HUES6 (cell line): ENCODE results near the gene TBXAS1.
"Not testable (repeated sequence)": the region's sequence is repeated elsewhere in the genome, so short reads cannot be mapped to it uniquely, and the experiment has no call there.

Source experiments
- H3K27ac ChIP-seq: 2 replicates; pipeline ENCODE4 v1.7.0; 2013; ENCODE audit warnings: low read depth, mild to moderate bottlenecking, low read length, inconsistent platforms
- H3K27me3 ChIP-seq: 2 replicates; pipeline ENCODE4 v1.6.1; 2013; ENCODE audit warnings: low read length; ENCODE audit not compliant: control insufficient read depth, insufficient read depth
- H3K36me3 ChIP-seq: 2 replicates; pipeline ENCODE4 v1.6.1; 2013; ENCODE audit warnings: low read length; ENCODE audit not compliant: control insufficient read depth, insufficient read depth
- H3K4me1 ChIP-seq: 2 replicates; pipeline ENCODE4 v1.6.1; 2013; ENCODE audit warnings: low read length; ENCODE audit not compliant: control insufficient read depth, insufficient read depth
- H3K4me3 ChIP-seq: 2 replicates; pipeline ENCODE4 v1.5.1; 2013; ENCODE audit warnings: low read depth, low read length
- H3K9ac ChIP-seq: one replicate; pipeline ENCODE4 v1.6.1; 2013; ENCODE audit warnings: mild to moderate bottlenecking, low read length
- H3K9me3 ChIP-seq: 2 replicates; pipeline ENCODE4 v1.6.1; 2013; ENCODE audit warnings: low read depth, low read length; ENCODE audit not compliant: control insufficient read depth, insufficient read depth

TBXAS1 gene

DNA sequence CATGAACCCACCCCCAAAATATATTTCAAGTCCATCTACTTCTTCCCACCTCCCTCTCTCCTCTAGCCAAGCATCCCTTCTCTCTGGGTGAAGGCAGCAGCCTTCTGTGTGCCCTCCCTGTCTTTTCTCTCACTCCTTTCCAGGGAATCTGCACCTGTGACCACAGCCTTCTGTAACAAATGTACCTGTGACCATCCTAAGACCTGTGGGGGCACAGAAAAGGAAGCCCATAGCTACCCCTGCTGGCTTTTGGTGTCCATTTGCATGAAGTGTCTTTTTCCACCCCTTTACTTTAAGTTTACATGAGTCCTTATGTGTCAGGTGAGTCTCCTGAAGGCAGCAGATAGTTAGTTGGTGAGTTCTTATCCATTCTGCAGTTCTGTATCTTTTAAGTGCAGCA lies 2.0 kb upstream of the TBXAS1 start:
- Histone ChIP-seq H3K4me3 (no peak overlapping the region), H3K9ac (no peak overlapping the region), H3K36me3 (no peaks in the 10 kb centered on the region), H3K27ac (no peak overlapping the region), H3K9me3 (no peaks in the 10 kb centered on the region), H3K27me3 (peaks cover 7% of the 10 kb centered on the region; the same call in 1 of the 2 replicates), H3K4me1 (0 out of 2 replicates have a peak, but pooled peaks cover 3% of the 10 kb centered on the region)

DNA sequence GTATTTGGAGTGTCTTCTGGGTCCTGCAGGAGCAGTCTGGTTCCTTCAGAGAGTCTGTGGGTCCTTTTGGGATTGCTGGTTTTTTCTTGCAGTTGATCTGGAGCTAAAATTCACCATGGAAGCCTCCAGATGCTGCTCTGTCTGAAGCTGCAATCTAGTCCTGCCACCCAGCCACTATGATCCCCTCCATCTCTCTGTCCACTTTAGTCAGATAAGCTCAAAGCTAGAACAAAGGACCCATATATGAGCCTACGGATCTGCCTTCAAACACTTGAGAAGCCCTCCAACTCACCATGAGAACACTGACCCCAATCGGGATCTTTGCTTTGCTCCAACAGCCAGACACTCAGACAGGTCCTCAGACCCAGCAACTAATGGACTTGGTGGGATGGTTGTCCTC lies 618 bp upstream of the TBXAS1 start:
- H3K27ac ChIP-seq: no peak overlapping the region
- H3K9ac ChIP-seq: no peak overlapping the region
- H3K36me3 ChIP-seq: no peaks in the 10 kb centered on the region
- H3K27me3 ChIP-seq: no peaks in the 10 kb centered on the region
- H3K4me1 ChIP-seq: 0 out of 2 replicates have a peak, but pooled peaks cover 3% of the 10 kb centered on the region
- no peak overlapping the region for H3K4me3 ChIP-seq
- H3K9me3 ChIP-seq: no peaks in the 10 kb centered on the region

DNA sequence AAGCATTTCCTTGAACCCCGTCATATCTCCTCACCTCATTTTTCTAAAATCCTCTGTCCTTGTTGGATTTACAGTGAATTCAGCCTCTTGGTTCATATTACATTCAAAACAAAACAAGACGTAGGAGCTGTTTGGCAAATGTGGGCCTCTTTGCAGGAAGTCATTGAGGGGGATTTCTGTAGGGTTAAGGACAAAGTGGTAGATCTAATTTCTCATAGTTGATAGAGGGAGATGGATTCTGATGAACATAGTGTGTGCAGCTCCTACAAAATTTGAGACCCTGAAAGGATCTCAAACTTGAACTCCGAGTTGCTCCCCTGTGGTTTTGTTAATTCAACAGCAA lies 682 bp downstream of the TBXAS1 start:
- no peaks in the 10 kb centered on the region for H3K27me3 ChIP-seq
- H3K36me3 ChIP-seq: no peaks in the 10 kb centered on the region
- H3K4me3 ChIP-seq: no peak overlapping the region
- H3K9ac ChIP-seq: no peak overlapping the region
- H3K9me3 ChIP-seq: no peaks in the 10 kb centered on the region
- no peak overlapping the region for H3K27ac ChIP-seq
- 0 out of 2 replicates have a peak, but pooled peaks cover 3% of the 10 kb centered on the region for H3K4me1 ChIP-seq

DNA sequence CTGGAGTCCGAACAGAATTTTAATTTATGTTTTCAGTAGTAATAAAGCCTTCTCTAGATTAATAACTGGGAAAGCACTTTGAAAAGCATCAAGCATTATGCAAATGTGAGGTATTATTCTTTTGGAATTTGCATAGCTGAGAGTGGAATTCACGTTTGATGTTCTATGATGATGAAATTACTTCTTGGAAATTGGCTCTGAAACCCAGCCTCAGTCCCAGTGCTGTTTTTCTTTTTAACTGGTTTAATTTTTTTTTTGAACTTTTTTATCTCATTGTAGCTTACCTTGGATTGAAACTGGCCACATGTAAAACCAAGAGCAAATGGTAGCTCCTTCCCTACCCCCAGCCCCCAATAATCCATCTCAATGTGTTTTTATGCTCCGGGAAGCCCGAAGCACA lies 1.2 kb downstream of the TBXAS1 start:
- H3K4me1 ChIP-seq: 0 out of 2 replicates have a peak, but pooled peaks cover 3% of the 10 kb centered on the region
- H3K4me3 ChIP-seq: no peak overlapping the region
- H3K27ac ChIP-seq: no peak overlapping the region
- no peaks in the 10 kb centered on the region for H3K27me3 ChIP-seq
- H3K36me3 ChIP-seq: no peaks in the 10 kb centered on the region
- H3K9me3 ChIP-seq: no peaks in the 10 kb centered on the region
- H3K9ac ChIP-seq: no peak overlapping the region

DNA sequence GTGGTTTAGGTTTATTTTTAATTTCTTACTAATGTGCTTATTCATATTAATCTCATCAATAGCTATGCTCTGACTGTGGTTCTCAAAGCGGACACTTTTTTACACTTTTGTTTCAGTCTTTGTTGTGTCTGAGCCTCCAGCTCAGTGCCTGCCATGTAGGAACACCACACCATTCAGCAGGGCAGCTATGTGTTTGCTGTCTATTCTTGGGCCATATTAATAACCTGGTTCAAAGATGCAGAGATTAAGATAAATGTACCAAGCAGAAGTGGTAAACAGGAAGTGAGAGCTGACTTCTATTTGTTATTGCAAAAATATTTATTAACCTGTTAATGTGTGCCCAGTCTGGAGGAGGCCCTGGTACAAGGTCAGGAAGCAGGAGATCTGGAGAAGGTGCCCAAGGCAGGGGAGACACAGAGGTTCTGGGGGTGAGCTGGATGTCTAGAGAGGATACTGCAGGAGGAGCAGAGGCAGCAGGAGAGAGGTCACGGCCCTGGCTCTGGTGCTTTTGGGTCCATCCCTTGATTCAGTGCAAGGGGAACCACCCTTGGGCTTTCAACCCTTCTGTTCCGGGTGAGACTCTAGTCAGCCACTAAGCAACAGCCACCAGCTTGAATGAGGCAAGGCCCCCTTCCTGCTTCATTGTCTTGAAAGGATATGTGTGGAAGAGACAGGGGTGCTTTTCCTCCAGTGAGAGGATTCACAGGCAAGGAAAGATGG lies 1.9 kb downstream of the TBXAS1 start:
- H3K27ac ChIP-seq: no peak overlapping the region
- peaks cover 3% of the 10 kb centered on the region; the same call in 1 of the 2 replicates for H3K9me3 ChIP-seq
- H3K4me1 ChIP-seq: 0 out of 2 replicates have a peak, but pooled peaks cover 3% of the 10 kb centered on the region
- H3K27me3 ChIP-seq: no peaks in the 10 kb centered on the region
- H3K36me3 ChIP-seq: no peaks in the 10 kb centered on the region
- no peak overlapping the region for H3K9ac ChIP-seq
- no peak overlapping the region for H3K4me3 ChIP-seq

DNA sequence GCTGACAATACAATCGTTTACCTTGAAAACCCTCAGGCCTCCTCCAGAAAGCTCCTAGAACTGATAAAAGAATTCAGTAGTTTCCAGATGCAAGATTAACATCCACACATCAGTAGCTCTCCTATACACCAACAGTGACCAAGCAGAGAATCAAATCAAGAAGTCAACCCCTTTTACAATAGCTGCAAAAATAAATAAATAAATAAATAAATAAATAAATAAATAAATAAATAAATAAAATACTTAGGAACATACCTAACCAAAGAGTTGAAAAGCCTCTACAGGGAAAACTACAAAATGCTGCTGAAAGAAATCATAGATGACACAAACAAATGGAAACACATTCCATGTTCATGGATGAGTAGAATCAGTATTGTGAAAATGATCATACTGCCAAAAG lies 6.8 kb downstream of the TBXAS1 start:
- H3K36me3 ChIP-seq, H3K27me3 ChIP-seq, H3K4me1 ChIP-seq, H3K9me3 ChIP-seq, H3K9ac ChIP-seq, H3K27ac ChIP-seq, H3K4me3 ChIP-seq: not testable (repeated sequence)

DNA sequence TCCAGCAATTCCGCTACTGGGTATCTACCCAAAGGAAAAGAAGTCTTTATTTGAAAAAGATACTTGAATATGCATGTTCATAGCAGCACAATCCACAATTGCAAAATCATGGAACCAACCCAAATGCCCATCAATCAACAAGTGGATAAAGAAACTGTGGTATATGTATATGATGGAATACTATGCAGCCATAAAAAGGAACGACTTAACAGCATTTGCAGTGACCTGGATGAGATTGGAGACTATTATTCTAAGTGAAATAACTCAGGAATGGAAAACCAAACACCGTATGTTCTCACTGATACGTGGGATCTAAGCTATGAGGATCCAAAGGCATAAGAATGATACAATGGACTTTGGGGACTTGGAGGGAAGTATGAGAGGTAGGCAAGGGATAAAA lies 8.2 kb downstream of the TBXAS1 start:
- not testable (repeated sequence) for H3K36me3 ChIP-seq

DNA sequence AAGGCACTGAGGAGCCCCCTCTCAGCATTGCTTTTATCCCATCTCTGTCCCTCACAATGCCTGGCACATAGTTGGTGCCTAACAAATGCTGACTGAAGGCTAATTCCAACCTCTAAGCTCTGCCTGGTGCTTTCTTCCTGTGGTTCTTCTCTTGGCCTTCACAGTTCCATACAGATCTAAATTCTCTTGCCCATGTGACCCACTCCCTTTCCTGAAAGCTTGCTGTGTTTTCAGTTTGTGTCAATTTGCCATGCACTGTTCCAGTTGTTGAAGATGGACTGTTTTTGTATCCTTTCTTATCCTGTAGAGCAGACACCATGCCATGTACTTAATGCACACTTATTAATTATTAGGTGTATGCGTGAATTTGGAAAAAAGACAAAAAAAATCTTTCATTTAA lies 9.2 kb downstream of the TBXAS1 start:
- H3K27ac ChIP-seq: no peak overlapping the region
- H3K4me1 ChIP-seq: no peaks in the 10 kb centered on the region
- no peak overlapping the region for H3K4me3 ChIP-seq
- H3K9ac ChIP-seq: no peak overlapping the region
- no peaks in the 10 kb centered on the region for H3K27me3 ChIP-seq
- H3K36me3 ChIP-seq: no peaks in the 10 kb centered on the region
- peaks cover 3% of the 10 kb centered on the region; the same call in 1 of the 2 replicates for H3K9me3 ChIP-seq

More for the DNA sequence above, 8.2 kb downstream of the TBXAS1 start:
- not testable (repeated sequence) for H3K9ac ChIP-seq, H3K4me1 ChIP-seq, H3K27me3 ChIP-seq, H3K9me3 ChIP-seq, H3K27ac ChIP-seq, H3K4me3 ChIP-seq

DNA sequence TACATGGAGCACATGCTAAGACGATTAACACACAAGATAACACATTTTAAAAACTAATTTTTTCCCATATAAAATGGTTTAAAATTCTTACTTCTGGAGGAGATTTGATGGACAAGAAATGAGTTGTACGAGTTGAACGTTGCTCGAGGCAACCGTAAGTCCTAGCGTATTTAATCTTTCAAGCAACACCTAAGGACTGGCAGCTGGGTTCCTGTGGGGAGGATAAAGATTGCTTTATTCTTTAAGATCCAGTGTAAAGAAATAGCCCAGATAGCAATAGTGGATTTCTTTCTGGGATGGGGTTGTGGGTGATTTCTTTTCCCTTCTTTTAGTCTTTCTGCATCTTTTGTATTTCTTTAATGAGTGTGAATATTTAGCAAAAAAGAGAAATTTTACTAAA lies 9.8 kb downstream of the TBXAS1 start:
- no peak overlapping the region for H3K9ac ChIP-seq
- no peaks in the 10 kb centered on the region for H3K27me3 ChIP-seq
- no peaks in the 10 kb centered on the region for H3K36me3 ChIP-seq
- peaks cover 3% of the 10 kb centered on the region; the same call in 1 of the 2 replicates for H3K9me3 ChIP-seq
- no peaks in the 10 kb centered on the region for H3K4me1 ChIP-seq
- no peak overlapping the region for H3K27ac ChIP-seq
- no peak overlapping the region for H3K4me3 ChIP-seq

DNA sequence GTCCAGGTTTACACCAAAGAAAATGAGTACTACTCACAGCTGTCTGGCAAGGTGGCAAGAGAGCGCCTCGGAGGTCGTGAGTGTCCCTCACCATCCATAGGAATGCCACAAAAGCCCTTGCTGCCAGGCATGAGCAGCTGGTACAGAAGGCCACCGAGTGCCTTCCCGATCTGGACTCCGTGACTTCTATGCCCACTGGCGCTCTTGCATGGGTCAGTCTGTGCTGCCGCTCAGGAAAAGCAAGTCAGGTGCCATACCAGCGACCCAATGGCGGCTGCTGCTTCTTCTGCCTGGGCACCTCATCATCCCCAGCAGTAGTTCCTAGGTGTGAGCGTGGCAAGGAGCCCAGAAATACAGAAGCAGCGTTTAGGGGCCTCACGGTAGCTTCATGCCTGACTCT lies 11.7 kb downstream of the TBXAS1 start:
- H3K27me3 ChIP-seq: no peaks in the 10 kb centered on the region
- H3K4me1 ChIP-seq: no peaks in the 10 kb centered on the region
- H3K9ac ChIP-seq: no peak overlapping the region
- H3K27ac ChIP-seq: no peak overlapping the region
- H3K36me3 ChIP-seq: no peaks in the 10 kb centered on the region
- H3K9me3 ChIP-seq: no peaks in the 10 kb centered on the region
- H3K4me3 ChIP-seq: no peak overlapping the region

DNA sequence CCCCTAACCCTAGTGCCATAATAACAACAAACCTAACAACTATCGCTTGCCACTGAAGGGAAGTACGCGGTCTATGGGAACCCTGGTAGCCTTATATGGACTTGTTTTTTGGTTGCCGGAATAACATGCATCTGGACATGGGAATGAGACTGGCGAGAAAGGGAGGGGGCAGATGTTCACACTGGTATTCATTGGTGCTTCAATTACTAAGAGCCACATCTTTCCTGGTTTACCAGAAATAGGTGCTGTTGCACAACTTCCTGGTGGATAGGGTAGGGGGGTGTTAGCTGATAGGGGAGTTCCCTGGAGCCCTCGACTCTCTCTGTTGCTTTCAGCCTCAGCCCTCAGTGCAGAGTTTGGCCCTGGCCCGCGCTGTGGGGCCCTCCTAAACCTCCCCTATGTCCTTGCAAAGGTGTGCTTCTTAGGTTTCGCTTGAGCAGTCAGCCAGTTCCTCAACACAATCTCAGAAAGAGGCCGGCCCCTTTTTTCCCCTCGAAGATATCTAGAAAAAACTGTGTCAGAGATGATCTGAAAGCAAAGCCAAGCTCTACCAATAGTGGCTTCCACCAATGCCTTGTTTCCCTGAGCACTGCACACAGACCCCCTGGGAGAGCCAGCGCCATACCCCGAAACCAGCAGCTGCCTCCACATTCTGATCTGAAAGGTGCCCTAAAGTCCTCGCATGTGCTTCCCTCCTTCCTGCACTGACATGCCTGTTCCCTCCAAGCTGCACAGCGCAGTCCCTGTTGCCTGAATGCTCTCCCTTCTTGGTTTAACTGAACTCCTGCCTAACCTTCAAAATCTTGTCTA lies 13.5 kb downstream of the TBXAS1 start:
- Histone ChIP-seq H3K27me3 (no peaks in the 10 kb centered on the region), H3K4me3 (no peak overlapping the region), H3K27ac (no peak overlapping the region), H3K9ac (no peak overlapping the region), H3K36me3 (no peaks in the 10 kb centered on the region), H3K4me1 (no peaks in the 10 kb centered on the region), H3K9me3 (no peaks in the 10 kb centered on the region)
